GM12865 (cell line): ENCODE results near the gene MCC.

Experiments
- DNase-seq: peaks from one replicate; pipeline ENCODE4 v3.0.0; 2010; ENCODE audit warnings: low read depth
- H3K4me3 ChIP-seq: 2 replicates; pipeline ENCODE4 v1.5.1; 2011; ENCODE audit warnings: mild to moderate bottlenecking, low read depth, low read length, control low read depth
- CTCF ChIP-seq: IDR thresholded peaks from 2 replicates; pipeline ENCODE4 v1.5.1; 2011; ENCODE audit warnings: low read length, control low read depth, low read depth, inconsistent platforms; ENCODE audit not compliant: insufficient read depth; ENCODE audit errors: missing control alignments

MCC gene

DNA sequence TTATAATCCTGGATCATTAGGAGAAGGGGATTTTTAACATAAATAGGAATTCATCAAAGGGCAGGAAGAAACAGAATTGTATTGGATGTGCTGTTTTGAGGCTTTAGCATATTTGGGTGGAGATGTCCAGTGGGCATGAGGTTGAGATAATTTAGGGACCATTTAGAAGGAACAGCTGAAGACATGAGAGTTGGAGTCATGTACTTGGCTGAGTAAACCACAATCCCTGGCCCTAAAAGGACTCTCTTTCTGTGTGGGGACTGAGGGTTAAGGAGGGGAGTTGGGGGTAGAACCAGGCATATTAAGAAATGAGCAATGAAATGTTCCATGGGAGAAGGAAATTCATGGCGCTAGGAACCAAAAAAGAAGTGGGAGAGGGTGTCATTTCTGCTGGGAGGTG is 450.1 kb downstream of the MCC start:
- no peak for TF ChIP-seq CTCF
- no peak for DNase-seq
- no peak overlapping the region for H3K4me3 ChIP-seq

DNA sequence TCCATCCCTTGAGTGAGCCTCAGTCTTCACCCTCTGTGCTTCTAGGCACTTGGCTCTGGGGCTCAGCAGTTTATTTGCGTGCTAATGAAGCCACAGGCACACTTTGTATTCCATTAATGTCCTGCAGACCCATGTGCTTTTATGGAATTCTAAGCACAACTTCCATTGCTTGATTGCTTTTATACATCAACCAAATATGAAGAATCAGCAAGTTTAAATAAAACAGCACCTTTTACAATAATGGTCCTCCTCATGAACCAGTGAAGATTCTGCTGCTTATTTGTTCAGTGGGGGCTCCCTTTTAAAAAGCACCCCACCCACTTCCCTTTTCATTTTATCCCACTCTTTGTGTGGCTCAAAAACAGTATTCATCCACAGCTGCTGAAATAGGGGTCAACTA is 451.4 kb downstream of the MCC start:
- no peak for DNase-seq
- TF ChIP-seq CTCF = no peak
- H3K4me3 ChIP-seq = no peak overlapping the region

- no peak overlapping the region for H3K4me3 ChIP-seq
- TF ChIP-seq CTCF = no peak
- no peak for DNase-seq
These were observed 451.9 kb downstream of the MCC start for GRCh38 chr5:113036321-113036720.

DNA sequence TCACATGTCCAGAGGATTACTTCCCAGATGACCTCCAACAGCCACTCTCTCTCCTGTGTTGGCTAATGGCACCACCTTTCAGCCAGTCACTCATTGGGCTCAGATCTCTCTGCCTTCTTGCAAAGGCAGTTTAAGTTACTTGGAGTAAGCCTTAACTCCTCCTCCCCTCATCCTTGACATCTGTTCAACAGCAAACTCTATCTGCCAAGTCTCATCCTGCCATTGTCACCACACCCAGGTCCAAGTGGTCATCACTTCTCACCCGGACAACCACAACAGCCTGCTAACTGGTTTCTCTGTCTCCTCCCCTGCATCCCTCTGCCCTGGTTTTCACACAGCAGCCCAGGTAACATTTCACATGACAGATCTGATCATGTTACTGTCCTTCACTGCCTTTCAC is 453.2 kb downstream of the MCC start:
- H3K4me3 ChIP-seq = no peak overlapping the region
- TF ChIP-seq CTCF = no peak
- no peak for DNase-seq

DNA sequence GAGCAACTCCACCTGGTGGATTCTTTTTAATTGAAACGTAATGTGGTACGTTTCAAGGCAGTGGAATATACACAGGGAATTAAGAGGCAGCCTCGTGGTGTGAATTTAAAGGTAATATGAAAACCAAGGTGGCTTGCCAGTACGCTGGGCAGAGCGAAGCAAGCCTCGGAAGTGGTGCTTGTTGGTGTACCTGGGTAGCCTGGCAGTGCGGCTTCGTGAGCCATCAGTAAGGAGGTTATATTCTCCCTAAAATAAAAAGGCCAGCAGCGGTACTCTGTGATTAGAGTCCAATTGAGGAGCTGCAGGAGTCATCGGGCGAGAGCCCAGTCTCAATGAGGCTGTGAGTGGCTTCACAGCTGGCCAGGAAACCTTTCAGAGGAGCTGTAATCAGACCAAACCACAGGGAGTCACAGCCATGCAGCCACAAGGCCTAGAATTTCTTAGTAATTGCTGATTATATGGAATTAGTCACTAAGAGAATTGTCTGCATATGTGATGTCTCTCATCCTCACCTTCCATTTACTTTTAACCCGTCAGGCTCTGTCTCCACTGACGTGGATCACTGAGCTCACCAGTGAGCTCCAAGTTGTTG is 454.0 kb downstream of the MCC start:
- DNase-seq = no peak
- TF ChIP-seq CTCF = no peak
- H3K4me3 ChIP-seq = no peak overlapping the region

GRCh38 chr5:113031557-113031956 is 456.7 kb downstream of the MCC start:
- no peak overlapping the region for H3K4me3 ChIP-seq
- TF ChIP-seq CTCF = no peak
- no peak for DNase-seq

DNA sequence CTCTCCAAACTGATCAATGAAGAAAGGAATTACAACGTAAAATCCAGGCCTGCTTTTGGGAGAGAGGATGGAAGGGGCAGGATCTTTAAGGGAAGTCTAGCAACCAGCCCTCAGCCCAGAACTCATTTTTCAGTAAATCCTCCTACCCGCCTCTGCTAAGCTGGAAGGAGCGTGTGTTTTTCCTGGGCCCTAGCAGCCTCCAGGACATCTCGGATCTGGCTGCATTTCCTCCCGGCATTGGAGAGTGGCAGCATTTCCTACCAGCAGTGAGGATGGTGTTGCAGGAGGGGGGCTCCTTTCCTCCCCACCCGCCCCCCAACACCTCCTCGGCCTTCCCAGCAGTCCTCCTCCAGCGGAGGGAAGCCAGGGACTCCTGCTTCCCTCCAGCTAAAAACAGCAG is 457.1 kb downstream of the MCC start:
- TF ChIP-seq CTCF = no peak
- no peak for DNase-seq
- H3K4me3 ChIP-seq = no peak overlapping the region
